ENCODE results near the gene PPY.
"Not testable (repeated sequence)": the region's sequence is repeated elsewhere in the genome, so short reads cannot be mapped to it uniquely, and the experiment has no call there.

The PPY gene

GRCh38 chr17:43962479-43962878, 20.2 kb upstream of the PPY start:
- no peak for DNase-seq

DNA sequence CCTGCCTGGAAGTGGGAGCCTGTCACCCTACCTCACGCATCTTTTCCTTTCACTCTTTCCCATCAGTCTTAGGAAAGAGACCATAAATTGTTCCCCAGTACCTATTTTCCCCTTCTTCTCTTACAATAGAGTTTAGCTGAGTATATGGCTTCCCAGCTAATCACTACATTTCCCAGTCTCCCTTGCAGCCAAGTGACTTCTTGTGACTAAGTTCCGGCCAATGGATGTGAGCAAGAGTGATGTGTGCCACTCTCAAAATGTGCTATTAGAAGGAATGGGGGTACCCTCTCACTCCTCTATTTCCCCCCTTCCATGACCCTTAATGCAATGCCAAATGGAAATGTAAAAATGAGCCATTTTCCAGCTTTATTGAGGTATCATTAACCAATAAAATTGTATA, 19.7 kb upstream of the PPY start:
- DNase-seq = no peak

GRCh38 chr17:43961292-43961691, 19.0 kb upstream of the PPY start:
- not testable (repeated sequence) for DNase-seq

- no peak for DNase-seq
Measured at GRCh38 chr17:43958748-43959352, 16.6 kb upstream of the PPY start.

- DNase-seq = no peak
Measured at GRCh38 chr17:43956222-43956621, 13.9 kb upstream of the PPY start.

GRCh38 chr17:43953746-43954145, 11.5 kb upstream of the PPY start, which contains the start of gene PYY:
TSS of gene PYY (minus strand) at chr17:43953940. CDS start at chr17:43953483, 457 bp downstream.
- DNase-seq = no peak

DNA sequence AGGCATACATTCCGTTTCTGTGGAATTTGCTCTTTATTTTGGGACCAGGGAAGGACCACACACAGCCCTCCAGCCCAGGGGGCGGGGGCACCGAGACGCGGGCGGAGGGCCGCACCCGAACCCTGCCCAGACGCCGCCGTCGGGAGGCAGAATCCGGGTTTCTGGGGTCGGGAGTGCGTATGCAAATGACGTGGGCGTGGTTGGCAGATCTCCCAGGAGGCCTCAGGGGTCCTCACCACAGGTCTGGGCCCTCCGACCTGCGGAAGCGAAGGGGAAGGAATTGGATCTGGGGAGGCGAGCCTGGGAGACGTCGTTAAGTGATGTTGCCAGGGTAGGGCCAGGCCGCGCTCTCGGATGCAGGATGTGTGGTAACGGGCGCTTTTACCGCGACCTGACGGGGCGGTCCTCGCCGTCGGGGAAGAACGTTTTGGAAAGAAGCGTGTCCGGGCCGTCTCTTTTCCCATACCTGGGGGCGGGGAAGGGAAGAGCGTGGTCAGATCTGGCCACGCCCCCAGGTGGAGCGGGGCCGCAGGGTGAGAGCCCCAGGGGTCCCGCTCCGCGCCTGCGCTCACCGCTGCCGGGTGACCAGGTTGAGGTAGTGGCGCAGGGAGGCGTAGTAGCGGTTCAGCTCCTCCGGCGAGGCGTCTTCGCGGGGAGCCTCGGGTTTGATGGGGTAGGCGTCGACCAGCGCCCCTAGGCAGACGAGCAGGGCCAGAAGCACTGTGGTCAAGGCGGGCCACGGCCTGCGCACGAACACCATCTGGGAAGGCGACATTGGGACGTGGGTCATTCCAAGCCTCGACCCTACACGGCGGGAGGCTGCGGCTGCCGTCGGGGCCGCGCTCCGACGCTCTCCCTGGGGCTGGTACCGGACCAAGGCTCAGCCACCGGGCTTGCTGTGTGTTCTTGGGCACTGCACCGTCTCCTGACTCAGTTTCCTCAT, 10.7 kb upstream of the PPY start:
- DNase-seq = no peak

DNA sequence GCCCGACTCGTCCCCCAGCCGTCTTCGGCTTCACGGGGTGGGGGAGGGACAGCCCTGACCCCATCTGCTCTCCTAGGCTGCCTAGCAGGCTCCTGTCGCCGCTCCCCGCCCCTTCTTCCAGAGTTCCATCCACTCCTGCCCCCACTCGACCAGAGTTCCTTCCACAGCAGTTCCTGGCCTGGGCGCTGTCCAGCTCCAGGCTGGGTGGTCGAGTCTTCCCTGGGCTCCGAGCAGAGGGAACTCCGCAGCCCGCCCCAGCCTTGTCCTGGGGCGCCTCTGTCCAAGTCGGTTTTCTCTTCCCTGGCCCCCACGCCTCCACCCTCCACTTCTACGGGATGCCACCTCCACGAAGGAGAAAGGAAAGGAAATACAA, 10.1 kb upstream of the PPY start:
- DNase-seq = no peak

DNA sequence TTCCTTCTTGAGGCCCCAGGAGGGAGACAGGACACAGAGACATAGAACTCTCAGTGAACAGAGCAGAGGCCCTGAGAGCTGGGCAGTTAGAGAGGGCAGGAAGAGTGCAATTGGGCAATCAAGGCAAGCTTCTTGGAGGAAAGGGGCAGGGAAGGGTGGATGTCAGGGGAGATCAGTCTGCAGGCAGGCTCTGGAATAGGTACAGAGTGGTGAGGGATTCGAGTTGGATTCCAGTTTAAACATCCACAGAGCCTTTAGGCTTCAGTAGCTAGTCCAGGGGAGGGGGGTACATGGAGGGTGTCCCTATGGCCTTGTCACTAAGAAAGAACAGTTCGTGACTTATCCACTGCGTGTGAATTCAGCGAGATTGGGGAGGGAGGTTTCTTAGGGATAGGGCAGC, 9.5 kb upstream of the PPY start:
- no peak for DNase-seq

- no peak for DNase-seq
Measured at GRCh38 chr17:43950554-43950953, 8.3 kb upstream of the PPY start.

GRCh38 chr17:43949781-43950180, 7.5 kb upstream of the PPY start:
- DNase-seq = no peak

DNA sequence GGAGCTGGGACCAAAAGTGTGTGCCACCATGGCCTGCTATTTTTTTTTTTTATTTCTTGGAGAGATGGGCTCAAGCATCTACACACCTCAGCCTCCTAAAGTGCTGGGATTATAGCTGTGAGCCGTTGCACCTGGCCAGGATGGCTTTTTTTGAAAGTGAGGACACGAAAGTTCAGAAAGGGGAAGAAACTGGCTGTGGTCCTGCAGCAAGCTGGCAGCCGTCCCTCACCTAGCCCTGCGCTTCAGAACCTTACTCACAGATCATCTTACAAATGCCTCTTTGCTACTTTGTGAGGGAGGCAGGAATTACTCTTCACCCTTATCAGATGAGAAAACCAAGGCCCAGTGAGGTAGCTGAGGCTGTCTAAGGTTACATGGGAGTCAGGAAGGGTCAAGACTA, 4.5 kb upstream of the PPY start:
- no peak for DNase-seq

GRCh38 chr17:43945074-43945829, 3.0 kb upstream of the PPY start:
- DNase-seq = no peak

- DNase-seq = peak; percentile 53 to 59
Measured at GRCh38 chr17:43940630-43941029, 1.6 kb downstream of the PPY start.

- no peak for DNase-seq
Measured at GRCh38 chr17:43939886-43940285, 2.4 kb downstream of the PPY start.

DNA sequence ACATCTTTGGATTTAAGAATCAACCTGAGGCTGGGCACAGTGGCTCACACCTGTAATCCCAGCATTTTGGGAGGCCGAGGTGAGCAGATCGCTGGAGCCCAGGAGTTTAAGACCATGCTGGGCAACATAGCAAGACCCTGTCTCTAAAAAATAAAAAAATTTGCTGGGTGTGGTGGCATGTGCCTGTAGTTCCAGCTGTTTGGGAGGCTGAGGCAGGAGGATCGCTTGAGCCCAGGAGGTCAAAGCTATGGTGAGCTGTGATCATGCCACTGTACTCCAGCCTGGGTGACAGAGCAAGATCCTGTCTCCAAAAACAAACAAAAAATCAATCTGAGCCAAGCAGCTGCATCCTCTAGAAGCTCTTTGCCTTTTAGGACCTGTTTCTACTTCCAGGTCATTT, 2.8 kb downstream of the PPY start:
- peak in 1 of 2 experiments; percentile 3 for DNase-seq

GRCh38 chr17:43938838-43939182, 3.5 kb downstream of the PPY start:
- no peak for DNase-seq

GRCh38 chr17:43936434-43936833, 5.8 kb downstream of the PPY start:
- no peak for DNase-seq

DNA sequence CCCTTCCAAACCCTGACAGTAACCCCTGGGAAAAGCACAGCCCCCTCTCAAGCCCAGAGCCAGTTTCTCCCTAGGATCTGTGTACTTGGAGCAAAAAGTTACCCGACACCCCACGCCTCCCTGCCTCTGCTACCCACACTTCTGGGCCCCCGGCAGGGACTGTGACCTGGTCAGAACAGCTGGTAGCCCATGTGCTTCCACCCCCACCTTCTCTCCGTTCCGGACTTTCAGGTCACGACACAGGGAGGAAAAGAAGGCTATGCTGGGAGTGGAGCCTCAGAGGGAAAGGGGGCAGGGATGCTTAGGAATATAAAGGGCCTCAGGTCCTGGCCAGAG, 6.4 kb downstream of the PPY start:
- DNase-seq = no peak

- no peak for DNase-seq
Measured at GRCh38 chr17:43935204-43935925, 6.9 kb downstream of the PPY start.

- DNase-seq = no peak
Measured at GRCh38 chr17:43932923-43933322, 9.4 kb downstream of the PPY start.

GRCh38 chr17:43932357-43932756, 9.9 kb downstream of the PPY start:
- no peak for DNase-seq

DNA sequence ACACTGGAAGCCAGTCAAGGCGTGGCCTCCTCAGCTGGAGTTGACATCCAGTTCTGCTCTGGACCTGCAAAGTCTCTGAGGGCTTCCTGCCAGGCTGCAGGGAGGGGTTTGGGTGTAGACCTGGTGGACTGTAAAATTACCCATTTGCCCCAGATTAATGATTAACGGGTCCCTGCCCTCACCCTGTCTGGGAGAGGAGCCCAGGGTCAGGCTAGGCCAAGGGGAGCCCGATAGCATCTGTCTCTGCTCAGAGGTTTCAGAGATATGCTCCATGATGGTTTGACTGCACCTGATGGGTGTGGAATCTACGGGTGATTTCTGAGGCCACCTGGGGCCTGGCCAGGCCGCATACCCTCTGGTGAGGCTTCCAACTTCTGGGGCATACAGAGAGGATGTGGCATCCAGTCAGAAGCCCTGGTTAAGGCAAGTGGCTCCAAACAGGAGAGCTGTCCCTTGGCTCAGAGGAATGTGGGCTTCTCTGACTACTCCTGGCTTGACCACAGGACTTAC, 11.2 kb downstream of the PPY start:
- no peak for DNase-seq

All from SHP77 (cell line).